ENCODE data around the gene NFAT5. TPM values are rescaled to one million over a fixed set of nuclear protein-coding genes. Genes with fewer than 3 reads are reported as not detected.

Gene NFAT5
- total and polyA plus RNA-seq, 9 of the 15 experiments (the other 6 are each of a cell fraction or from before 2014, with no cell fraction given), result 0.78 to 20.5 (median 12.4) TPM

DNA sequence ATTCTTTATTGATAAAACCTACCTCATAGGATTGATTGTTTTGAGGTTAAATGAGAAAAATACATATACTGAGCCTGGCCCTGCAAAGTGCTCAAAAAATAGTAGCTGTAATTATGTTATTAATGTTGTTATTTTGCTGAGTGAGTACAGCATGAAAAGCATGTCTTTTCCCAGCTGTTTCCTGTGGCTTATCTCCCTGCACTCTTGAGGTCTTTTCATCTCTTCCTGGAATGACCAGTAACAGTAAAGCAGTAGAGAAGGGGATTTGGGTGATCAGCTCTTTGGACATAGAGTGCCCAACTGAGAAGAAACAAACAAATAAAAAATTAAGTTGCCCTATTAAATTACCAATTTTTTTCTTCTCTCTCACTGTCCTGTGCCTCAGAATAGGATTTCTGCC lies 53.7 kb downstream of the NFAT5 start (continued):
- peak; percentile 58; the same call in 1 of the 2 replicates for TF ChIP-seq ETV1 (tag; conservative IDR thresholded peaks at IDR 0.05; ENCODE audit: low read depth)
- TF ChIP-seq, protein P1, sequence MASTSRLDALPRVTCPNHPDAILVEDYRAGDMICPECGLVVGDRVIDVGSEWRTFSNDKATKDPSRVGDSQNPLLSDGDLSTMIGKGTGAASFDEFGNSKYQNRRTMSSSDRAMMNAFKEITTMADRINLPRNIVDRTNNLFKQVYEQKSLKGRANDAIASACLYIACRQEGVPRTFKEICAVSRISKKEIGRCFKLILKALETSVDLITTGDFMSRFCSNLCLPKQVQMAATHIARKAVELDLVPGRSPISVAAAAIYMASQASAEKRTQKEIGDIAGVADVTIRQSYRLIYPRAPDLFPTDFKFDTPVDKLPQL (IDR thresholded peaks at IDR 0.05; ENCODE audit: extremely low read depth, insufficient read length), result no peak
- TF ChIP-seq, protein P2, sequence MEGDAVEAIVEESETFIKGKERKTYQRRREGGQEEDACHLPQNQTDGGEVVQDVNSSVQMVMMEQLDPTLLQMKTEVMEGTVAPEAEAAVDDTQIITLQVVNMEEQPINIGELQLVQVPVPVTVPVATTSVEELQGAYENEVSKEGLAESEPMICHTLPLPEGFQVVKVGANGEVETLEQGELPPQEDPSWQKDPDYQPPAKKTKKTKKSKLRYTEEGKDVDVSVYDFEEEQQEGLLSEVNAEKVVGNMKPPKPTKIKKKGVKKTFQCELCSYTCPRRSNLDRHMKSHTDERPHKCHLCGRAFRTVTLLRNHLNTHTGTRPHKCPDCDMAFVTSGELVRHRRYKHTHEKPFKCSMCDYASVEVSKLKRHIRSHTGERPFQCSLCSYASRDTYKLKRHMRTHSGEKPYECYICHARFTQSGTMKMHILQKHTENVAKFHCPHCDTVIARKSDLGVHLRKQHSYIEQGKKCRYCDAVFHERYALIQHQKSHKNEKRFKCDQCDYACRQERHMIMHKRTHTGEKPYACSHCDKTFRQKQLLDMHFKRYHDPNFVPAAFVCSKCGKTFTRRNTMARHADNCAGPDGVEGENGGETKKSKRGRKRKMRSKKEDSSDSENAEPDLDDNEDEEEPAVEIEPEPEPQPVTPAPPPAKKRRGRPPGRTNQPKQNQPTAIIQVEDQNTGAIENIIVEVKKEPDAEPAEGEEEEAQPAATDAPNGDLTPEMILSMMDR (IDR thresholded peaks at IDR 0.05 in 2 of 3, conservative IDR thresholded peaks at IDR 0.05 in 1 of 3; ENCODE audit: insufficient read depth in 2 of 3, low read depth in 1 of 3, low read length in 3 of 3), result no peak
- TF ChIP-seq ZNF507 (tag; conservative IDR thresholded peaks at IDR 0.05), result no peak
- 0 out of 2 replicates have a peak, but pooled peaks have one; percentile 20 for TF ChIP-seq SOX6 (IDR thresholded peaks at IDR 0.05)
- no peak for TF ChIP-seq FOSL1 (tag; conservative IDR thresholded peaks at IDR 0.05)
- TF ChIP-seq, protein P3, sequence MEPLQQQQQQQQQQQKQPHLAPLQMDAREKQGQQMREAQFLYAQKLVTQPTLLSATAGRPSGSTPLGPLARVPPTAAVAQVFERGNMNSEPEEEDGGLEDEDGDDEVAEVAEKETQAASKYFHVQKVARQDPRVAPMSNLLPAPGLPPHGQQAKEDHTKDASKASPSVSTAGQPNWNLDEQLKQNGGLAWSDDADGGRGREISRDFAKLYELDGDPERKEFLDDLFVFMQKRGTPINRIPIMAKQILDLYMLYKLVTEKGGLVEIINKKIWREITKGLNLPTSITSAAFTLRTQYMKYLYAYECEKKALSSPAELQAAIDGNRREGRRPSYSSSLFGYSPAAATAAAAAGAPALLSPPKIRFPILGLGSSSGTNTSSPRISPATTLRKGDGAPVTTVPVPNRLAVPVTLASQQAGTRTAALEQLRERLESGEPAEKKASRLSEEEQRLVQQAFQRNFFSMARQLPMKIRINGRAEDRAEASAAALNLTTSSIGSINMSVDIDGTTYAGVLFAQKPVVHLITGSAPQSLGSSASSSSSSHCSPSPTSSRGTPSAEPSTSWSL (CRISPR knock-in tag; IDR thresholded peaks at IDR 0.05; ENCODE audit: borderline replicate concordance), result no peak
- no peak for TF ChIP-seq ZBTB1 (CRISPR knock-in tag; IDR thresholded peaks at IDR 0.05; ENCODE audit: borderline replicate concordance, low read depth)
- no peak for TF ChIP-seq RBM34 (IDR thresholded peaks at IDR 0.05; ENCODE audit: borderline replicate concordance, insufficient read depth, low read length)
- peak in 1 of 2 experiments; percentile 56; a peak in 1 of 4 replicates for TF ChIP-seq HDAC1 (IDR thresholded peaks at IDR 0.05)
- TF ChIP-seq EGR1 (conservative IDR thresholded peaks at IDR 0.05), result no peak
- TF ChIP-seq SMAD4 (CRISPR knock-in tag; conservative IDR thresholded peaks at IDR 0.05), result no peak
- TF ChIP-seq ZNF253 (CRISPR knock-in tag; conservative IDR thresholded peaks at IDR 0.05), result no peak
- TF ChIP-seq ZNF316 (IDR thresholded peaks at IDR 0.05), result peak; percentile 19; the same call in 1 of the 2 replicates

Data from K562 (cell line).